ENCODE measurements around the gene ZNF784. TPM values are rescaled to one million over a fixed set of nuclear protein-coding genes. Genes with fewer than 3 reads are reported as not detected.

Gene ZNF784
- total and polyA plus RNA-seq, 9 of the 15 experiments (the other 6 are each of a cell fraction or from before 2014, with no cell fraction given), result 0.14 to 6.1 (median 2.1) TPM

DNA sequence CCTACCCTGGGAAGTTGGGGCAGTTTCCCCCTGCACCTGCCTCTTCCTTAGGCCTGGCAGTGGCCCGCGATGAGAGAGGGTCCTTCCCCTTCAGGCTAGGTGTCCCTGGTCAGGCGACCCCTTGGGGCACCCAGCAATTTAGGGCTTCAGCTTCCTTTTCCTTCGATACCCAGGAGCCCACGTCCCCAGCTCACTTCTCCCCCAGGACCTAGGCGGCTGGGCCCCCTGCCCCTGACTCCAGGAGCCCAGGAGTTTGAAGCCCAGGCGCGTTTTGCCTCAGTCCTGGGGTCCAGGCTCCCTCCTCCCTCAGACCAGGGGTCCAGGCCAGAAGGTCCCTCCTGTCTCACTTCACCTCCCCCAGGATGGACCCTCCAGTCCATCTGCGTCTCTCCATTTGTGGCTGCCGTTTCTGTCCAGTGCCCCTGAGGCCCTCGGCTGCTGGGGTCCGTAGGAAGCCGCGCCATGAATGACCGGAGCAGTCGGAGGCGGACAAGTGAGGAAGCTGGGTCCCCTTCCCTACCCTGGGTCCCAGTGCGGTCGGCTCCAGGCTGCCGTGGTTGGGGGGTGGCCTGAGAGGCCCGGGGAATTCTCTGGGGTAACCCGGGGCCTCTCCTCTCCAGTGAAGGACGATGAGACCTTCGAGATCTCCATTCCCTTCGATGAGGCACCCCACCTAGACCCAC is 24.4 kb upstream of the ZNF784 start (continued):
- no peak for TF ChIP-seq ZBTB43 (CRISPR knock-in tag; IDR thresholded peaks at IDR 0.05)
- no peak for TF ChIP-seq TCF7L2 (IDR thresholded peaks at IDR 0.05; ENCODE audit: low read depth, low read length)
- TF ChIP-seq MIER1 (IDR thresholded peaks at IDR 0.05; ENCODE audit: low read depth), result no peak
- TF ChIP-seq KDM1A (IDR thresholded peaks at IDR 0.05), result no peak
- no peak for TF ChIP-seq DIDO1 (tag; IDR thresholded peaks at IDR 0.05; ENCODE audit: low read depth)
- TF ChIP-seq ZNF740 (CRISPR knock-in tag; IDR thresholded peaks at IDR 0.05), result no peak
- 0 out of 4 replicates have a peak, but pooled peaks of 1 of the 2 experiments have one; percentile 2 for TF ChIP-seq ZNF740 (tag; IDR thresholded peaks at IDR 0.05)
- TF ChIP-seq NRF1 (conservative IDR thresholded peaks at IDR 0.05 in 1 of 2, IDR thresholded peaks at IDR 0.05 in 1 of 2), result peak; percentile 18 to 57; a peak in 3 of 4 replicates
- no peak for TF ChIP-seq PTBP1 (IDR thresholded peaks at IDR 0.05; ENCODE audit: low read depth, low read length)
- no peak for TF ChIP-seq GATA2 (CRISPR knock-in tag; IDR thresholded peaks at IDR 0.05)
- TF ChIP-seq NUFIP1 (IDR thresholded peaks at IDR 0.05; ENCODE audit: partially characterized antibody), result no peak
- no peak for TF ChIP-seq NFXL1 (CRISPR knock-in tag; IDR thresholded peaks at IDR 0.05)
- no peak for TF ChIP-seq ZBTB8A (IDR thresholded peaks at IDR 0.05; ENCODE audit: partially characterized antibody)
- no peak for TF ChIP-seq ELF4 (CRISPR knock-in tag; IDR thresholded peaks at IDR 0.05)
- no peak for TF ChIP-seq BHLHE40 (IDR thresholded peaks at IDR 0.05; ENCODE audit: low read length)
- TF ChIP-seq HNRNPLL (IDR thresholded peaks at IDR 0.05; ENCODE audit: low read depth, low read length, poor library complexity, severe bottlenecking), result no peak
- TF ChIP-seq ESRRB (CRISPR knock-in tag; IDR thresholded peaks at IDR 0.05; ENCODE audit: borderline replicate concordance), result no peak
- no peak for TF ChIP-seq ZNF197 (CRISPR knock-in tag; IDR thresholded peaks at IDR 0.05; ENCODE audit: low read depth)
- no peak for TF ChIP-seq ZNF184 (CRISPR knock-in tag; IDR thresholded peaks at IDR 0.05)
- TF ChIP-seq ASH1L (IDR thresholded peaks at IDR 0.05; ENCODE audit: borderline replicate concordance, low read depth, partially characterized antibody), result no peak
- no peak for TF ChIP-seq BACH1 (tag; IDR thresholded peaks at IDR 0.05)
- TF ChIP-seq, protein P1, sequence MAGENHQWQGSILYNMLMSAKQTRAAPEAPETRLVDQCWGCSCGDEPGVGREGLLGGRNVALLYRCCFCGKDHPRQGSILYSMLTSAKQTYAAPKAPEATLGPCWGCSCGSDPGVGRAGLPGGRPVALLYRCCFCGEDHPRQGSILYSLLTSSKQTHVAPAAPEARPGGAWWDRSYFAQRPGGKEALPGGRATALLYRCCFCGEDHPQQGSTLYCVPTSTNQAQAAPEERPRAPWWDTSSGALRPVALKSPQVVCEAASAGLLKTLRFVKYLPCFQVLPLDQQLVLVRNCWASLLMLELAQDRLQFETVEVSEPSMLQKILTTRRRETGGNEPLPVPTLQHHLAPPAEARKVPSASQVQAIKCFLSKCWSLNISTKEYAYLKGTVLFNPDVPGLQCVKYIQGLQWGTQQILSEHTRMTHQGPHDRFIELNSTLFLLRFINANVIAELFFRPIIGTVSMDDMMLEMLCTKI (IDR thresholded peaks at IDR 0.05; ENCODE audit: partially characterized antibody), result no peak
- peak; percentile 29 for TF ChIP-seq RBFOX2 (IDR thresholded peaks at IDR 0.05; ENCODE audit: low read depth, low read length)
- no peak for TF ChIP-seq DEAF1 (CRISPR knock-in tag; IDR thresholded peaks at IDR 0.05)

All from K562 (cell line).